ENCODE measurements around the gene RERE. TPM values are rescaled to one million over a fixed set of nuclear protein-coding genes. Genes with fewer than 3 reads are reported as not detected.

RERE gene
- total and polyA plus RNA-seq, 2 experiments from 2014 or later, result 148 to 170 TPM

DNA sequence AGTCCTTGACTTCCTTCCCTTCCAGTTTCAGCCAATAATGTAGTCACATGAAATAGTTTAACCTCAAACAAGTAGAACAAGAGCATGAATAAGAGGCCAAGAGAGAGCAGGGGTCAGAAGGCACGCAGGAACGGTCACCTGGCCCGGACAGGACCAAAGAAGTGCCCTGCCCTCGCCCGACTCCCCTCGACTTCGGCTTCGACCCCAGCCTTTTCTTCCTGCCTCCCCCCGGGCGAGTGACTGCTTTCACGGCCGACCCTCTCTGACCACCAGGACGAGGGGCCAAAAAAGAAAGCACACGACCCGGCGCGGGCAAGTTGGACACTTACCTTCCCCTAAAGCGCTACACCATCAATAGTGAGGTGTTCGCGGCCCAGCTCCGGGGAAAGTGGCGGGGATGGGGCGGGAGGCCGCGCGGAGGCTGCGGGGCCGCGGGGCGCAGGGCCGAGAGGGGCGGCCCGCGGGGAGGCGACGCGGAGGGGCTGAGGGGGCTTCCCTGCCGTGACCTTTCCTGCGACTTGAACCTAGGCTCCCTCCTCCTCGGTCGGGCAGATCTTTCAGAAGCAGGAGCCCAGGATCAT lies 519 bp downstream of the RERE start (continued):
- TF ChIP-seq, protein P1, sequence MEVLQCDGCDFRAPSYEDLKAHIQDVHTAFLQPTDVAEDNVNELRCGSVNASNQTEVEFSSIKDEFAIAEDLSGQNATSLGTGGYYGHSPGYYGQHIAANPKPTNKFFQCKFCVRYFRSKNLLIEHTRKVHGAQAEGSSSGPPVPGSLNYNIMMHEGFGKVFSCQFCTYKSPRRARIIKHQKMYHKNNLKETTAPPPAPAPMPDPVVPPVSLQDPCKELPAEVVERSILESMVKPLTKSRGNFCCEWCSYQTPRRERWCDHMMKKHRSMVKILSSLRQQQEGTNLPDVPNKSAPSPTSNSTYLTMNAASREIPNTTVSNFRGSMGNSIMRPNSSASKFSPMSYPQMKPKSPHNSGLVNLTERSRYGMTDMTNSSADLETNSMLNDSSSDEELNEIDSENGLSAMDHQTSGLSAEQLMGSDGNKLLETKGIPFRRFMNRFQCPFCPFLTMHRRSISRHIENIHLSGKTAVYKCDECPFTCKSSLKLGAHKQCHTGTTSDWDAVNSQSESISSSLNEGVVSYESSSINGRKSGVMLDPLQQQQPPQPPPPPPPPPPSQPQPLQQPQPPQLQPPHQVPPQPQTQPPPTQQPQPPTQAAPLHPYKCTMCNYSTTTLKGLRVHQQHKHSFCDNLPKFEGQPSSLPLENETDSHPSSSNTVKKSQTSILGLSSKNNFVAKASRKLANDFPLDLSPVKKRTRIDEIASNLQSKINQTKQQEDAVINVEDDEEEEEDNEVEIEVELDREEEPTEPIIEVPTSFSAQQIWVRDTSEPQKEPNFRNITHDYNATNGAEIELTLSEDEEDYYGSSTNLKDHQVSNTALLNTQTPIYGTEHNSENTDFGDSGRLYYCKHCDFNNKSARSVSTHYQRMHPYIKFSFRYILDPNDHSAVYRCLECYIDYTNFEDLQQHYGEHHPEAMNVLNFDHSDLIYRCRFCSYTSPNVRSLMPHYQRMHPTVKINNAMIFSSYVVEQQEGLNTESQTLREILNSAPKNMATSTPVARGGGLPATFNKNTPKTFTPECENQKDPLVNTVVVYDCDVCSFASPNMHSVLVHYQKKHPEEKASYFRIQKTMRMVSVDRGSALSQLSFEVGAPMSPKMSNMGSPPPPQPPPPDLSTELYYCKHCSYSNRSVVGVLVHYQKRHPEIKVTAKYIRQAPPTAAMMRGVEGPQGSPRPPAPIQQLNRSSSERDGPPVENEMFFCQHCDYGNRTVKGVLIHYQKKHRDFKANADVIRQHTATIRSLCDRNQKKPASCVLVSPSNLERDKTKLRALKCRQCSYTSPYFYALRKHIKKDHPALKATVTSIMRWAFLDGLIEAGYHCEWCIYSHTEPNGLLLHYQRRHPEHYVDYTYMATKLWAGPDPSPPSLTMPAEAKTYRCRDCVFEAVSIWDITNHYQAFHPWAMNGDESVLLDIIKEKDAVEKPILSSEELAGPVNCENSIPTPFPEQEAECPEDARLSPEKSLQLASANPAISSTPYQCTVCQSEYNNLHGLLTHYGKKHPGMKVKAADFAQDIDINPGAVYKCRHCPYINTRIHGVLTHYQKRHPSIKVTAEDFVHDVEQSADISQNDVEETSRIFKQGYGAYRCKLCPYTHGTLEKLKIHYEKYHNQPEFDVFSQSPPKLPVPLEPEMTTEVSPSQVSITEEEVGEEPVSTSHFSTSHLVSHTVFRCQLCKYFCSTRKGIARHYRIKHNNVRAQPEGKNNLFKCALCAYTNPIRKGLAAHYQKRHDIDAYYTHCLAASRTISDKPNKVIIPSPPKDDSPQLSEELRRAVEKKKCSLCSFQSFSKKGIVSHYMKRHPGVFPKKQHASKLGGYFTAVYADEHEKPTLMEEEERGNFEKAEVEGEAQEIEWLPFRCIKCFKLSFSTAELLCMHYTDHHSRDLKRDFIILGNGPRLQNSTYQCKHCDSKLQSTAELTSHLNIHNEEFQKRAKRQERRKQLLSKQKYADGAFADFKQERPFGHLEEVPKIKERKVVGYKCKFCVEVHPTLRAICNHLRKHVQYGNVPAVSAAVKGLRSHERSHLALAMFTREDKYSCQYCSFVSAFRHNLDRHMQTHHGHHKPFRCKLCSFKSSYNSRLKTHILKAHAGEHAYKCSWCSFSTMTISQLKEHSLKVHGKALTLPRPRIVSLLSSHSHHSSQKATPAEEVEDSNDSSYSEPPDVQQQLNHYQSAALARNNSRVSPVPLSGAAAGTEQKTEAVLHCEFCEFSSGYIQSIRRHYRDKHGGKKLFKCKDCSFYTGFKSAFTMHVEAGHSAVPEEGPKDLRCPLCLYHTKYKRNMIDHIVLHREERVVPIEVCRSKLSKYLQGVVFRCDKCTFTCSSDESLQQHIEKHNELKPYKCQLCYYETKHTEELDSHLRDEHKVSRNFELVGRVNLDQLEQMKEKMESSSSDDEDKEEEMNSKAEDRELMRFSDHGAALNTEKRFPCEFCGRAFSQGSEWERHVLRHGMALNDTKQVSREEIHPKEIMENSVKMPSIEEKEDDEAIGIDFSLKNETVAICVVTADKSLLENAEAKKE (CRISPR knock-in tag; IDR thresholded peaks at IDR 0.05), result no peak
- TF ChIP-seq JUNB (IDR thresholded peaks at IDR 0.05; ENCODE audit: unreplicated experiment) (no peak), CREB1 (CRISPR knock-in tag; IDR thresholded peaks at IDR 0.05; ENCODE audit: low read depth) (no peak), POLR2AphosphoS5 (IDR thresholded peaks at IDR 0.05; ENCODE audit: low read depth) (no peak), ZNF114 (CRISPR knock-in tag; IDR thresholded peaks at IDR 0.05) (no peak)
- TF ChIP-seq, protein P2, sequence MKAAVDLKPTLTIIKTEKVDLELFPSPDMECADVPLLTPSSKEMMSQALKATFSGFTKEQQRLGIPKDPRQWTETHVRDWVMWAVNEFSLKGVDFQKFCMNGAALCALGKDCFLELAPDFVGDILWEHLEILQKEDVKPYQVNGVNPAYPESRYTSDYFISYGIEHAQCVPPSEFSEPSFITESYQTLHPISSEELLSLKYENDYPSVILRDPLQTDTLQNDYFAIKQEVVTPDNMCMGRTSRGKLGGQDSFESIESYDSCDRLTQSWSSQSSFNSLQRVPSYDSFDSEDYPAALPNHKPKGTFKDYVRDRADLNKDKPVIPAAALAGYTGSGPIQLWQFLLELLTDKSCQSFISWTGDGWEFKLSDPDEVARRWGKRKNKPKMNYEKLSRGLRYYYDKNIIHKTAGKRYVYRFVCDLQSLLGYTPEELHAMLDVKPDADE (IDR thresholded peaks at IDR 0.05), result no peak

DNA sequence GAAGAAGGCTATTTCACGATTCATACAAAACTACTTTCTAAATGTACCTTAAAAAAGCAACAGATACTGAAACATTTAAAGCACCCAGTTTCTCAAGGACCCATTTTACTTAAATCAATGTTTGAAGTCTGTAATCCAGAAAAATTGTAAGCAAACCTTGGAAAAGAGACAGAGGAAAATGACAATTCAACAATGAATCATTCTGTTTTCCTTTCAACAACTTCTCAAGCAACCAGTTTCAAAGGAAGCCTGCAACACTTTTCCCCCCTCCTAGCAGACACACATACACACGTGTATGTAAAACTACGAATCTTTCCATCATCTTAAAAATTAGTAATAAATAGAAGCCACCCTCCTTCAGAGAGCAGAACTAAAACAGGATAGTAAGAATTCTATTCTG lies 1.2 kb downstream of the RERE start:
- Mint-ChIP-seq H3K9me3 (no peaks in the 10 kb centered on the region), H3K27me3 (ENCODE audit: insufficient read depth, low read depth, poor library complexity) (peaks cover 6% of the 10 kb centered on the region), H3K36me3 (ENCODE audit: low read depth) (no peaks in the 10 kb centered on the region; the same call in 2 of the 3 replicates), H3K4me1 (peaks cover 40% of the 10 kb centered on the region), H3K27ac (peak overlapping the region; percentile 74; the same call in 1 of the 2 replicates), H3K4me3 (peak overlapping the region; percentile 86)
- Histone ChIP-seq H3F3A (replicated peaks; ENCODE audit: low read depth) (peaks cover 5% of the 10 kb centered on the region), H2AFZ (no peak overlapping the region), H4K20me1 (replicated peaks; ENCODE audit: insufficient read depth) (0 out of 2 replicates have a peak, but pooled peaks cover 7% of the 10 kb centered on the region), H3K79me2 (replicated peaks; ENCODE audit: insufficient read depth) (peaks cover 57% of the 10 kb centered on the region), H3K4me3 (peak overlapping the region; percentile 85), H3K4me2 (peak overlapping the region; percentile 93), H3K9me2 (ENCODE audit: insufficient read depth) (no peaks in the 10 kb centered on the region), H3K27me3 (ENCODE audit: insufficient read depth) (no peaks in the 10 kb centered on the region), H3K27ac (ENCODE audit: low read depth) (no peak overlapping the region; the same call in 1 of the 2 replicates), H3K36me3 (ENCODE audit: insufficient read depth) (no peaks in the 10 kb centered on the region), H3K4me1 (ENCODE audit: insufficient read depth) (peaks cover 24% of the 10 kb centered on the region)
- ATAC-seq (no peak), DNase-seq (ENCODE audit: low spot score) (no peak)
- TF ChIP-seq, protein P1 (CRISPR knock-in tag; IDR thresholded peaks at IDR 0.05), result no peak
- TF ChIP-seq, protein P2 (IDR thresholded peaks at IDR 0.05), result no peak
- TF ChIP-seq CREB1 (CRISPR knock-in tag; IDR thresholded peaks at IDR 0.05; ENCODE audit: low read depth), result no peak
